ENCODE measurements around the gene AKR1C4.

- TF ChIP-seq, protein P1, sequence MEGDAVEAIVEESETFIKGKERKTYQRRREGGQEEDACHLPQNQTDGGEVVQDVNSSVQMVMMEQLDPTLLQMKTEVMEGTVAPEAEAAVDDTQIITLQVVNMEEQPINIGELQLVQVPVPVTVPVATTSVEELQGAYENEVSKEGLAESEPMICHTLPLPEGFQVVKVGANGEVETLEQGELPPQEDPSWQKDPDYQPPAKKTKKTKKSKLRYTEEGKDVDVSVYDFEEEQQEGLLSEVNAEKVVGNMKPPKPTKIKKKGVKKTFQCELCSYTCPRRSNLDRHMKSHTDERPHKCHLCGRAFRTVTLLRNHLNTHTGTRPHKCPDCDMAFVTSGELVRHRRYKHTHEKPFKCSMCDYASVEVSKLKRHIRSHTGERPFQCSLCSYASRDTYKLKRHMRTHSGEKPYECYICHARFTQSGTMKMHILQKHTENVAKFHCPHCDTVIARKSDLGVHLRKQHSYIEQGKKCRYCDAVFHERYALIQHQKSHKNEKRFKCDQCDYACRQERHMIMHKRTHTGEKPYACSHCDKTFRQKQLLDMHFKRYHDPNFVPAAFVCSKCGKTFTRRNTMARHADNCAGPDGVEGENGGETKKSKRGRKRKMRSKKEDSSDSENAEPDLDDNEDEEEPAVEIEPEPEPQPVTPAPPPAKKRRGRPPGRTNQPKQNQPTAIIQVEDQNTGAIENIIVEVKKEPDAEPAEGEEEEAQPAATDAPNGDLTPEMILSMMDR (IDR thresholded peaks at IDR 0.05; ENCODE audit: borderline replicate concordance, extremely low read depth, low read length, poor library complexity, severe bottlenecking) = no peak
- no peak for TF ChIP-seq EZH2 (IDR thresholded peaks at IDR 0.05; ENCODE audit: borderline replicate concordance, low read depth, low read length, severe bottlenecking)
These were observed 64.2 kb downstream of the AKR1C4 start for GRCh38 chr10:5260828-5261227.
